Measurements from ENCODE around the gene FBLN1. TPM values are rescaled to one million over a fixed set of nuclear protein-coding genes. Genes with fewer than 3 reads are reported as not detected.

Gene FBLN1
- total RNA-seq, 1 experiment from 2014 or later, result 158 TPM

DNA sequence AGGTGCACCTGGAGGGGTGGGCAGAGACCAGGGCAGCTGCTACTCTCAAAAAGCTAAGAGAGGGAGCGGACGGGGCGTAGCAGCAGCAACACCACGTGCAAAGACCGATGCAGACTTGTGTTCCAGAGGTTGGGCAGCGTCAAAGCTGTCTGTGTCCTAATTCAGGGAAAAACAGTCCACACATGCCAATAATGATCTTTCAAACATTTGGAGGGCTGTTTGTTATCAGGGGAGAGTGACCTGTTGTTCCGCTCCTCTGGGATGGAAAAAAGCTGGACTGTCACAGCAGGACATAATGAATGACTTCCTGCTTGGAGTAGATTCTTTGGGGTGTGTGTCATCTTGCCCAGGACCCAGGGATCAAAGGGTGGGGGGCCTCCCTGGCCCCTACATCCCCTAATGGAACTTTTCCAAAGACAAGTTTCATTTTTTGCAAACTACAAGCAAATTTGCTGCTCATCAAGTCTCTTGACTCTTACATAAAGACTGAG, 6.2 kb upstream of the FBLN1 start:
- no peak for TF ChIP-seq EZH2 (IDR thresholded peaks at IDR 0.05; ENCODE audit: low read depth)
- no peak for TF ChIP-seq CTCF (conservative IDR thresholded peaks at IDR 0.05)
- DNase-seq, result peak in 1 of 2 experiments; percentile 54
- Histone ChIP-seq H3K9me3 (ENCODE audit: insufficient read depth, low read depth) (0 out of 2 replicates have a peak, but pooled peaks cover 4% of the 10 kb centered on the region), H3K79me2 (ENCODE audit: low read depth) (peaks cover 1% of the 10 kb centered on the region; the same call in 1 of the 2 replicates), H4K20me1 (ENCODE audit: insufficient read depth) (no peaks in the 10 kb centered on the region), H3K27ac (0 out of 2 replicates have a peak overlapping the region, but pooled peaks have one; percentile 13), H3F3A (ENCODE audit: insufficient read depth, low read depth) (peaks cover 37% of the 10 kb centered on the region), H3K9me2 (ENCODE audit: insufficient read depth) (no peaks in the 10 kb centered on the region), H3K4me3 (no peak overlapping the region), H2AFZ (no peak overlapping the region), H3K4me1 (replicated peaks; ENCODE audit: insufficient read depth) (peaks cover 52% of the 10 kb centered on the region), H3K36me3 (ENCODE audit: low read depth) (no peaks in the 10 kb centered on the region), H3K27me3 (ENCODE audit: insufficient read depth, low read depth) (no peaks in the 10 kb centered on the region), H3K4me2 (peak overlapping the region; percentile 39)
- no TSS peak for BruUV-seq (replicated peaks)
- POLR2A ChIA-PET (ENCODE audit: unreplicated experiment), result no interaction called here
- intact Hi-C loops (cut with micrococcal nuclease; ENCODE audit: unreplicated experiment), result no loop called here
- CTCF ChIA-PET, result interaction anchor here (0.5 kb wide), 1 partner anchor 303 kb away, joined by 3 read pairs; no protein-coding TSS in a partner anchor

DNA sequence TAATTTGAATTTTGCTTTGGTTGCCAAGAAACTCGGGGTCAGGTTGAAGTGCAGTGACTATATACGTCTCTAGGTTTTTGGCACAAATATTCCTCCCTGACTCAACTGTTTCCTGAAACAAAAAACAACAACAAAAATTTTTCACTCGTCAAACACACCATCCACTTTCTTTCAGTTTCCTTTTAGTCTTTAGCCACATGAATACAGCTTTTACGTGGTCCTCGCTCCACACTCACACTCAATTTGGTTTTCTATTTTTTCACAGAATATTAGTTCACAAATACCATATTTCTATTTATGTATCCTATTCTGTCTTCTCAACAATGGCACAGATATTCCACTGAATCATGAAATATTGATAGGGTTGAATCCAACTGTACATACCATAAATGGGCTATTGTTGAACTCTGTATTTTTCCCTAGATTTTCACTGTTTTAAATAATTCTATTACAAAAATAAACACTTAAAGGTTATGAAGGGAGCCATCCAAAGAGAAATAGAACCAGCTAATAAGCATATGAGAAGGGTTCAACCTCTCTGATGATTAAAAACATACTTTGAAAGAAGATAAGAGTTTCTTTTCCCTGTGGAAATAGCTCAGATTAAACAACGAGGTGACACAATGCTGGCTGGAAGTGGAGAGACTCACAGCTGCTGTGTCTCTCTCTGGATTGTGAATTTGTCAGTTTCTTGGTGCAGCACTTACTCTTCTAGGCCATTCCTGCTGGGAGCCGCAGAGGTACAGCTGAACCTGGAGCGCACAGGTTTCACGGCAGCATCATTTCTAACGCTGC, 5.1 kb upstream of the FBLN1 start:
- Histone ChIP-seq H2AFZ (no peak overlapping the region), H3K36me3 (ENCODE audit: low read depth) (no peaks in the 10 kb centered on the region), H3K4me1 (replicated peaks; ENCODE audit: insufficient read depth) (peaks cover 50% of the 10 kb centered on the region), H3K4me3 (no peak overlapping the region), H3K27me3 (ENCODE audit: insufficient read depth, low read depth) (no peaks in the 10 kb centered on the region), H3K9me2 (ENCODE audit: insufficient read depth) (no peaks in the 10 kb centered on the region), H3K9me3 (ENCODE audit: insufficient read depth, low read depth) (no peaks in the 10 kb centered on the region), H3K79me2 (ENCODE audit: low read depth) (peaks cover 12% of the 10 kb centered on the region), H3K27ac (no peak overlapping the region), H4K20me1 (ENCODE audit: insufficient read depth) (no peaks in the 10 kb centered on the region), H3F3A (ENCODE audit: insufficient read depth, low read depth) (peaks cover 39% of the 10 kb centered on the region), H3K4me2 (no peak overlapping the region)
- ChIA-PET POLR2A (ENCODE audit: unreplicated experiment) (no interaction called here), CTCF (interaction anchor here (0.5 kb wide), 1 partner anchor 302 kb away, joined by 3 read pairs; no protein-coding TSS in a partner anchor)
- intact Hi-C loops (cut with micrococcal nuclease; ENCODE audit: unreplicated experiment), result no loop called here
- DNase-seq, result no peak
- TF ChIP-seq CTCF (conservative IDR thresholded peaks at IDR 0.05) (no peak), EZH2 (IDR thresholded peaks at IDR 0.05; ENCODE audit: low read depth) (no peak)
- no TSS peak for BruUV-seq (replicated peaks)

DNA sequence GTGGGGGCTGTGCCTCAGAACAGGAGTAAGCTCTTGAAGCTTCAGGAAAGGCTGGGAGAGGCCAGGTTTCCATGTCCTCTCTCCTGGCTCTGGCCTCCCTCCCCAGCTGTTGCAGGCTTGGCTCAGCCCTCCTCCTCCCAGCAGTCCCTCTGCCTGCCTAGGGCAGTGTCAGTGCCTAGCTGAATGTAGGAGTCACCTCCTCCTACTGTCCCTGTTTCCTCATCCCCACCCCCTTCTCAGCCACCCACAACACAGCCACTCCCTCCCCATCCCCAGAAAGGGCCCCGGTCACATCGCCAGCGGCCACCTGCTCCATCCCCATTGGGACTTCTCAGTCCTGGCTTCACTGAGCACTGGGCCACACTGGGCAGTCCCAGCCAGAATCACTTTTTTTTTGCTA, 2.9 kb upstream of the FBLN1 start:
- CTCF ChIA-PET, result interaction anchor here (0.6 to 1.2 kb wide), 2 partner anchors 16 to 103 kb away, joined by 3 read pairs; no protein-coding TSS in a partner anchor
- intact Hi-C loops (cut with micrococcal nuclease; ENCODE audit: unreplicated experiment), result no loop called here

More for the DNA sequence above, 2.9 kb upstream of the FBLN1 start:
- Histone ChIP-seq H3F3A (ENCODE audit: insufficient read depth, low read depth) (peaks cover 36% of the 10 kb centered on the region), H3K9me2 (ENCODE audit: insufficient read depth) (no peaks in the 10 kb centered on the region), H3K27ac (no peak overlapping the region), H3K4me2 (no peak overlapping the region), H3K4me1 (replicated peaks; ENCODE audit: insufficient read depth) (peaks cover 53% of the 10 kb centered on the region), H2AFZ (no peak overlapping the region), H3K9me3 (ENCODE audit: insufficient read depth, low read depth) (no peaks in the 10 kb centered on the region), H3K4me3 (no peak overlapping the region), H4K20me1 (ENCODE audit: insufficient read depth) (no peaks in the 10 kb centered on the region), H3K27me3 (ENCODE audit: insufficient read depth, low read depth) (no peaks in the 10 kb centered on the region), H3K79me2 (ENCODE audit: low read depth) (peaks cover 31% of the 10 kb centered on the region), H3K36me3 (ENCODE audit: low read depth) (no peaks in the 10 kb centered on the region)
- POLR2A ChIA-PET (ENCODE audit: unreplicated experiment), result interaction anchor here (0.6 to 0.7 kb wide), 2 partner anchors 18 to 406 kb away, joined by 3 to 4 read pairs; no protein-coding TSS in a partner anchor
- peak; percentile 37 to 43 for DNase-seq
- no TSS peak for BruUV-seq (replicated peaks)
- TF ChIP-seq CTCF (conservative IDR thresholded peaks at IDR 0.05) (no peak), EZH2 (IDR thresholded peaks at IDR 0.05; ENCODE audit: low read depth) (no peak)

All from PC-9 (cell line).